ENCODE results near the gene LHX3. TPM values are rescaled to one million over a fixed set of nuclear protein-coding genes. Genes with fewer than 3 reads are reported as not detected.

LHX3 gene
- total RNA-seq, 1 experiment from 2014 or later = 0.07 TPM

- DNase-seq = no peak
- no peaks in the 10 kb centered on the region for H3K27me3 ChIP-seq (ENCODE audit: control insufficient read depth, insufficient read depth, low read length)
- no peak overlapping the region for H3K4me3 ChIP-seq (ENCODE audit: insufficient read depth, low read depth, low read length)
- H3K36me3 ChIP-seq (replicated peaks; ENCODE audit: control insufficient read depth, insufficient read depth, low read length) = peaks cover 15% of the 10 kb centered on the region
These were observed 6.8 kb upstream of the LHX3 start for GRCh38 chr9:136211441-136212344.

GRCh38 chr9:136211006-136211405, 6.1 kb upstream of the LHX3 start:
- DNase-seq = no peak

GRCh38 chr9:136210276-136210675, 5.3 kb upstream of the LHX3 start:
- H3K4me3 ChIP-seq (ENCODE audit: insufficient read depth, low read depth, low read length) = no peak overlapping the region
- H3K27me3 ChIP-seq (ENCODE audit: control insufficient read depth, insufficient read depth, low read length) = peaks cover 3% of the 10 kb centered on the region; the same call in 1 of the 2 replicates
- peaks cover 10% of the 10 kb centered on the region for H3K36me3 ChIP-seq (replicated peaks; ENCODE audit: control insufficient read depth, insufficient read depth, low read length)
- no peak for DNase-seq

More at GRCh38 chr9:136211006-136211405, 6.1 kb upstream of the LHX3 start:
- no peaks in the 10 kb centered on the region for H3K27me3 ChIP-seq (ENCODE audit: control insufficient read depth, insufficient read depth, low read length)
- H3K4me3 ChIP-seq (ENCODE audit: insufficient read depth, low read depth, low read length) = no peak overlapping the region
- H3K36me3 ChIP-seq (replicated peaks; ENCODE audit: control insufficient read depth, insufficient read depth, low read length) = peaks cover 12% of the 10 kb centered on the region

GRCh38 chr9:136209786-136210185, 4.9 kb upstream of the LHX3 start:
- peaks cover 8% of the 10 kb centered on the region for H3K36me3 ChIP-seq (replicated peaks; ENCODE audit: control insufficient read depth, insufficient read depth, low read length)
- DNase-seq = no peak
- no peak overlapping the region for H3K4me3 ChIP-seq (ENCODE audit: insufficient read depth, low read depth, low read length)
- peaks cover 6% of the 10 kb centered on the region for H3K27me3 ChIP-seq (ENCODE audit: control insufficient read depth, insufficient read depth, low read length)

- no peak overlapping the region for H3K4me3 ChIP-seq (ENCODE audit: insufficient read depth, low read depth, low read length)
- peaks cover 5% of the 10 kb centered on the region for H3K36me3 ChIP-seq (replicated peaks; ENCODE audit: control insufficient read depth, insufficient read depth, low read length)
- peaks cover 12% of the 10 kb centered on the region for H3K27me3 ChIP-seq (ENCODE audit: control insufficient read depth, insufficient read depth, low read length)
- DNase-seq = no peak
These were observed 4.3 kb upstream of the LHX3 start for GRCh38 chr9:136209232-136209631.

- DNase-seq = no peak
- peaks cover 17% of the 10 kb centered on the region for H3K27me3 ChIP-seq (ENCODE audit: control insufficient read depth, insufficient read depth, low read length)
- H3K4me3 ChIP-seq (ENCODE audit: insufficient read depth, low read depth, low read length) = no peak overlapping the region
- peaks cover 2% of the 10 kb centered on the region for H3K36me3 ChIP-seq (replicated peaks; ENCODE audit: control insufficient read depth, insufficient read depth, low read length)
These were observed 3.7 kb upstream of the LHX3 start for GRCh38 chr9:136208675-136209074.

- Histone ChIP-seq H3K36me3 (replicated peaks; ENCODE audit: control insufficient read depth, insufficient read depth, low read length) (no peaks in the 10 kb centered on the region; the same call in 1 of the 2 replicates), H3K27me3 (ENCODE audit: control insufficient read depth, insufficient read depth, low read length) (peaks cover 27% of the 10 kb centered on the region), H3K4me3 (ENCODE audit: insufficient read depth, low read depth, low read length) (no peak overlapping the region)
- DNase-seq = no peak
These were observed 2.7 kb upstream of the LHX3 start for GRCh38 chr9:136207616-136208015.

- peaks cover 36% of the 10 kb centered on the region for H3K27me3 ChIP-seq (ENCODE audit: control insufficient read depth, insufficient read depth, low read length)
These were observed 1.8 kb upstream of the LHX3 start for GRCh38 chr9:136206602-136207275.

GRCh38 chr9:136205707-136205992, 722 bp upstream of the LHX3 start:
- no peak overlapping the region for H3K4me3 ChIP-seq (ENCODE audit: insufficient read depth, low read depth, low read length)
- no peaks in the 10 kb centered on the region for H3K36me3 ChIP-seq (replicated peaks; ENCODE audit: control insufficient read depth, insufficient read depth, low read length)
- H3K27me3 ChIP-seq (ENCODE audit: control insufficient read depth, insufficient read depth, low read length) = peaks cover 46% of the 10 kb centered on the region
- DNase-seq = no peak

More at GRCh38 chr9:136206602-136207275, 1.8 kb upstream of the LHX3 start:
- DNase-seq = no peak
- Histone ChIP-seq H3K4me3 (ENCODE audit: insufficient read depth, low read depth, low read length) (no peak overlapping the region), H3K36me3 (replicated peaks; ENCODE audit: control insufficient read depth, insufficient read depth, low read length) (no peaks in the 10 kb centered on the region; the same call in 1 of the 2 replicates)

- DNase-seq = peak; percentile 72
- no peaks in the 10 kb centered on the region for H3K36me3 ChIP-seq (replicated peaks; ENCODE audit: control insufficient read depth, insufficient read depth, low read length)
- no peak overlapping the region for H3K4me3 ChIP-seq (ENCODE audit: insufficient read depth, low read depth, low read length)
- H3K27me3 ChIP-seq (ENCODE audit: control insufficient read depth, insufficient read depth, low read length) = peaks cover 60% of the 10 kb centered on the region
These were observed 653 bp downstream of the LHX3 start for GRCh38 chr9:136204145-136204805.

- H3K36me3 ChIP-seq (replicated peaks; ENCODE audit: control insufficient read depth, insufficient read depth, low read length) = no peaks in the 10 kb centered on the region
- peaks cover 66% of the 10 kb centered on the region for H3K27me3 ChIP-seq (ENCODE audit: control insufficient read depth, insufficient read depth, low read length)
- no peak for DNase-seq
- H3K4me3 ChIP-seq (ENCODE audit: insufficient read depth, low read depth, low read length) = peak overlapping the region; percentile 17; the same call in 1 of the 2 replicates
These were observed 1.4 kb downstream of the LHX3 start for GRCh38 chr9:136203408-136204144.

- no peaks in the 10 kb centered on the region for H3K36me3 ChIP-seq (replicated peaks; ENCODE audit: control insufficient read depth, insufficient read depth, low read length)
- peak overlapping the region; percentile 17; the same call in 1 of the 2 replicates for H3K4me3 ChIP-seq (ENCODE audit: insufficient read depth, low read depth, low read length)
- H3K27me3 ChIP-seq (ENCODE audit: control insufficient read depth, insufficient read depth, low read length) = peaks cover 74% of the 10 kb centered on the region
- DNase-seq = peak; percentile 96
These were observed 2.2 kb downstream of the LHX3 start for GRCh38 chr9:136202454-136203407.
